ENCODE measurements around the gene EBF3.

DNA sequence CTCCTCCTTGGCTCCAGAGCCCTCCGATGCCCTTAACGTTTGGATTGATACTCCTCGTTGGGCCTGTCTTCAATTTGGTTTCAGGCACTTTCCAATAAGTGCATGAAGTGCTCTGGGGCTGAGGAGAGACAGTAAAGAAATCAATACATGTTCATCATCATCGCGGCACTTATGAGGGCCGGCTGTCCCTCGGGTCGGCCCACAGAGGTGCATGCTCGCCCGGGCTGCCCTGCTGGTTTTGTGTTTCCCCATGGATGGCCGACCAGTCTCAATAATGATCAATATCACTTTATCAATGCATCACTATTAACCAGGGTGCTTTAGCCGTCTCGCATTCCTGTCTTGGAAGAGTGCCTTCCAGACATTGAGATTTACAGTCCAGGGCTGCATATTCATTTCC, 154.2 kb downstream of the EBF3 start:
- TF ChIP-seq, protein P1, sequence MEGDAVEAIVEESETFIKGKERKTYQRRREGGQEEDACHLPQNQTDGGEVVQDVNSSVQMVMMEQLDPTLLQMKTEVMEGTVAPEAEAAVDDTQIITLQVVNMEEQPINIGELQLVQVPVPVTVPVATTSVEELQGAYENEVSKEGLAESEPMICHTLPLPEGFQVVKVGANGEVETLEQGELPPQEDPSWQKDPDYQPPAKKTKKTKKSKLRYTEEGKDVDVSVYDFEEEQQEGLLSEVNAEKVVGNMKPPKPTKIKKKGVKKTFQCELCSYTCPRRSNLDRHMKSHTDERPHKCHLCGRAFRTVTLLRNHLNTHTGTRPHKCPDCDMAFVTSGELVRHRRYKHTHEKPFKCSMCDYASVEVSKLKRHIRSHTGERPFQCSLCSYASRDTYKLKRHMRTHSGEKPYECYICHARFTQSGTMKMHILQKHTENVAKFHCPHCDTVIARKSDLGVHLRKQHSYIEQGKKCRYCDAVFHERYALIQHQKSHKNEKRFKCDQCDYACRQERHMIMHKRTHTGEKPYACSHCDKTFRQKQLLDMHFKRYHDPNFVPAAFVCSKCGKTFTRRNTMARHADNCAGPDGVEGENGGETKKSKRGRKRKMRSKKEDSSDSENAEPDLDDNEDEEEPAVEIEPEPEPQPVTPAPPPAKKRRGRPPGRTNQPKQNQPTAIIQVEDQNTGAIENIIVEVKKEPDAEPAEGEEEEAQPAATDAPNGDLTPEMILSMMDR (IDR thresholded peaks at IDR 0.05), result no peak
- no peak for TF ChIP-seq EZH2phosphoT487 (IDR thresholded peaks at IDR 0.05)
- no peak for TF ChIP-seq EZH2 (IDR thresholded peaks at IDR 0.05)
